GM06990 (cell line): ENCODE data around the gene RAB8A.
"Not testable (repeated sequence)": the region's sequence is repeated elsewhere in the genome, so short reads cannot be mapped to it uniquely, and the experiment has no call there.

ENCODE experiments used
- DNase-seq: peaks from one replicate; pipeline ENCODE4 v3.0.0-alpha.2; 2011; ENCODE audit not compliant: insufficient read length; ENCODE audit errors: extremely low read depth
- H3K27me3 ChIP-seq: replicated peaks from 2 replicates; pipeline ENCODE4 v1.6.0; 2011; ENCODE audit warnings: low read length; ENCODE audit not compliant: control insufficient read depth, insufficient read depth
- H3K36me3 ChIP-seq: 2 replicates; pipeline ENCODE4 v1.5.1; 2011; ENCODE audit warnings: low read length; ENCODE audit not compliant: control insufficient read depth, insufficient read depth
- H3K4me3 ChIP-seq: replicated peaks from 2 replicates; pipeline ENCODE4 v1.5.1; 2011; ENCODE audit warnings: low read depth, mild to moderate bottlenecking, control low read depth, low read length
- CTCF ChIP-seq: IDR thresholded peaks from 2 replicates; pipeline ENCODE4 v1.5.1; 2011; ENCODE audit warnings: low read length, control low read depth, mild to moderate bottlenecking, inconsistent platforms; ENCODE audit not compliant: insufficient read depth, poor library complexity, severe bottlenecking

The RAB8A gene

GRCh38 chr19:16170134-16170533 lies 58.4 kb downstream of the RAB8A start:
- DNase-seq, result no peak
- no peaks in the 10 kb centered on the region for H3K27me3 ChIP-seq
- no peaks in the 10 kb centered on the region for H3K36me3 ChIP-seq
- no peak overlapping the region for H3K4me3 ChIP-seq
- TF ChIP-seq CTCF, result no peak

- DNase-seq, result peak; percentile 42
- Histone ChIP-seq H3K27me3 (no peaks in the 10 kb centered on the region), H3K36me3 (no peaks in the 10 kb centered on the region), H3K4me3 (no peak overlapping the region)
- no peak for TF ChIP-seq CTCF
These were observed 64.3 kb downstream of the RAB8A start for GRCh38 chr19:16175954-16176353.

GRCh38 chr19:16178866-16179265 lies 67.2 kb downstream of the RAB8A start:
- DNase-seq, H3K36me3 ChIP-seq, H3K4me3 ChIP-seq, H3K27me3 ChIP-seq: not testable (repeated sequence)

- no peak for DNase-seq
- Histone ChIP-seq H3K4me3 (no peak overlapping the region), H3K27me3 (no peaks in the 10 kb centered on the region), H3K36me3 (no peaks in the 10 kb centered on the region)
- TF ChIP-seq CTCF, result no peak
These were observed 68.9 kb downstream of the RAB8A start for GRCh38 chr19:16180611-16181010.
